ENCODE results near the gene TTC1.

The TTC1 gene

DNA sequence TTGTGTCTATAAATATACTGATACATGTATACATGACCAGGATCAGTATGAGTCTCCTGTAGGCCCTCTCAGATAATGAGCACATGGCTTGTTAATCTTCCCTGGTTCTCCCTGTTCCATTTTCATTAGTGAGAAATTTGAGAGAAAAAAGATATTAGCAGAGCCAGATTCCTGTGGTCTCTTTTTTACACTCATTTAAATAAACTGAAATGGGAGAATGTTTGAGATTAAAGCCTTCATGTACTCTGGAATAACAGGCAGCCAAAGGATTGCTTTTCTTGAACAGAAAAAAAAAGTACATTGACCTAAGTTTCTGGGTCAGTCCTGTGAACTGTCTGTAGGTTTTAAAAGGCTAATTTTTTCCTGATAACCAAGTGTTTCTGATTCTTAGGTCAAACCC, 66.1 kb downstream of the TTC1 start:
- H3K4me3 ChIP-seq (ENCODE audit: low read depth, low read length) = no peak overlapping the region
- TF ChIP-seq, protein P1, sequence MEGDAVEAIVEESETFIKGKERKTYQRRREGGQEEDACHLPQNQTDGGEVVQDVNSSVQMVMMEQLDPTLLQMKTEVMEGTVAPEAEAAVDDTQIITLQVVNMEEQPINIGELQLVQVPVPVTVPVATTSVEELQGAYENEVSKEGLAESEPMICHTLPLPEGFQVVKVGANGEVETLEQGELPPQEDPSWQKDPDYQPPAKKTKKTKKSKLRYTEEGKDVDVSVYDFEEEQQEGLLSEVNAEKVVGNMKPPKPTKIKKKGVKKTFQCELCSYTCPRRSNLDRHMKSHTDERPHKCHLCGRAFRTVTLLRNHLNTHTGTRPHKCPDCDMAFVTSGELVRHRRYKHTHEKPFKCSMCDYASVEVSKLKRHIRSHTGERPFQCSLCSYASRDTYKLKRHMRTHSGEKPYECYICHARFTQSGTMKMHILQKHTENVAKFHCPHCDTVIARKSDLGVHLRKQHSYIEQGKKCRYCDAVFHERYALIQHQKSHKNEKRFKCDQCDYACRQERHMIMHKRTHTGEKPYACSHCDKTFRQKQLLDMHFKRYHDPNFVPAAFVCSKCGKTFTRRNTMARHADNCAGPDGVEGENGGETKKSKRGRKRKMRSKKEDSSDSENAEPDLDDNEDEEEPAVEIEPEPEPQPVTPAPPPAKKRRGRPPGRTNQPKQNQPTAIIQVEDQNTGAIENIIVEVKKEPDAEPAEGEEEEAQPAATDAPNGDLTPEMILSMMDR (IDR thresholded peaks at IDR 0.05; ENCODE audit: borderline replicate concordance, insufficient read depth, low read depth, low read length) = no peak

DNA sequence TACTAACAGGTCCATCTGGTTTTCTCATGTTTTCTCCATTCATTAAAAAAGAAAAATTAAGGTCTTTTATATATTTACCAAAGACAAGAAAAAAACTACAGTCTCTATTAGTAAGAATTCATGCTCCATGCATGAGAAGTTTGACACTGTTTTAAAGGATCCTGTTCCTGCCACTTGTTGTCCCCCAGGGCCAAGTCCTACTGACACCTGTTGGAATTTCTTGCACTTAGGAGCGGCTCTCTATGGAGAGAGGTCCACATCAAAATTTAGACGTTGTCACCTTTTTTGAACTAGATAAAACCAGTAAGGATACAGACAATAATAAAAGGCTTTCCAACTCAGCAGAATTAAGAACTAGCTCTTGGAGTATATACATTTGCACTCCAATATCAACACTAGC, 68.1 kb downstream of the TTC1 start:
- TF ChIP-seq, protein P1 (IDR thresholded peaks at IDR 0.05; ENCODE audit: borderline replicate concordance, insufficient read depth, low read depth, low read length) = no peak
- H3K4me3 ChIP-seq (ENCODE audit: low read depth, low read length) = no peak overlapping the region

DNA sequence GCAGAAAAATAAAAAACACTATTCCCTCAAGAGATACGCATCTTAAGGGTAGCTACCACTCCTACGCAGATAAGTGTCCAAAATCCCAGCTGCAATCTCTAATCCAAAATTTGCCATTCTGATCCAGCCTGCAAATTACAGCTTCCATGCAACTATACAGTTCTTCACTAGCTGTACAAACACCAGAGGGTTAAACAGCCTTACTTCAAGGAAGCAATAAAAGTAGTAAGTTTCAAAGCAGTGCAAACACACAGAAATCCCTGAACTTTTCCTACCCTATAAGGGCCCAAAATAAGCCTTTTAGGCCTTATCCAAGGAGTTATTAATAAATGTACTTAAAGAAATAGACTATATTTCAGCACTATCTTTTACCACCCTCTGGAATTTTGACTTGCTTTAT, 70.8 kb downstream of the TTC1 start:
- H3K4me3 ChIP-seq (ENCODE audit: low read depth, low read length) = no peak overlapping the region
- TF ChIP-seq, protein P1 (IDR thresholded peaks at IDR 0.05; ENCODE audit: borderline replicate concordance, insufficient read depth, low read depth, low read length) = no peak

DNA sequence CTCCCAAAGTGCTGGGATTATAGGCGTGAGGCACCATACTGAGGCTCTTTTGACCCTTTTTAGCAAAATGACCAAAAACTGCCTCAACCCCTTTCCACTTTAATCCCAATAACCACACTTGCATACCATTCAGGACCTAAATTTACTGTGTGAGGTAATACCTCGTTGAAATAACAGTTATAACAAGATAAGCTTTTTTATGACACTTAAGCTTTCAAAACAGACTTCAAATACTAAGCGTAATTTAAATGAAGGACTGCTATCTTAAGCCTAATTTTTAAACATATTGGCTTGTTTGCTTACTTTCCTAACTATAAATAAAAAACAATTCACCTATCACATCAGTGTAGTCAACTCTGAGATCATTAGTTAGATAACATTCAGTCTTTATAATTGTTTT, 72.6 kb downstream of the TTC1 start:
- TF ChIP-seq, protein P1 (IDR thresholded peaks at IDR 0.05; ENCODE audit: borderline replicate concordance, insufficient read depth, low read depth, low read length) = no peak
- H3K4me3 ChIP-seq (ENCODE audit: low read depth, low read length) = no peak overlapping the region

DNA sequence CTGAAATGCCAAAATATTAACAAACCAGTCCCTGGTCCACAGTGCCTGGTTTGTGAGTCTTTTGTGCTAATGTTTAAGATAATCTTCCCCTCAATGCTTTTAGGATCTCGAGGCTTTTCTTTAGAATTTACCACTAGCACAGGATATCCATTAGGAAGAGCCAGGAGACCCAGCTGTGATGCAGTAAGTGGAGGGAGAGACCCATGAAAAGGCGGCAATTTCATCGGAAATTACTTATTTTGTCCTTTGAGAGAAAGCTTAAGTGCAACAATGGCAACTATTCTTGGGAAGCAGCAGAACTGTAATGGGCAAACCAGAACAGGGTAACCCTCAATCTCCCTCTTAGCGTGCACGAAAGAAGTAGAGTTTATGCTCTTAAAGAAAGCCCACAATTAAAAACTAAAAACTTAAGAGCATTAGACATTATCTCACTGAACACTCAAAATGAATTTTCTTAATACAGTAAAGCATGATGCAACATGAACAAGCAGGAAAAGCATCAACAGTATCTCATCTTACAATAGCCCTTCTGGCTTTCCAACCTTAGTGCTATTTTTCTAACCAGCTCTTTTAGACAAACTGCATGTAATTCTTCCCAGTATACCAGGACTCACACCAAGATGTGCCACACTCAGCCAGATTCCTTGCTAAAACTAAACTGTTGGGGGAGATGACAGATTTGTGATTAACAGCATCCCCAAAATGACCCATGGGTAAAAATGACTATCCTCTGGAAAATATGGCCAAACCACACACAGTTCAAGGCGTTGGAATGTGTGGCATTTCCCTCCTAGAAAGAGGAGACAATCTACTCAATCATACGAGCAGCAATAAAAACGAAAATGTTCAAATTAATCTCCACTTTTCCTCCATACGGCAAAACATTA, 73.9 kb downstream of the TTC1 start:
- TF ChIP-seq, protein P1 (IDR thresholded peaks at IDR 0.05; ENCODE audit: borderline replicate concordance, insufficient read depth, low read depth, low read length) = no peak
- no peak overlapping the region for H3K4me3 ChIP-seq (ENCODE audit: low read depth, low read length)

DNA sequence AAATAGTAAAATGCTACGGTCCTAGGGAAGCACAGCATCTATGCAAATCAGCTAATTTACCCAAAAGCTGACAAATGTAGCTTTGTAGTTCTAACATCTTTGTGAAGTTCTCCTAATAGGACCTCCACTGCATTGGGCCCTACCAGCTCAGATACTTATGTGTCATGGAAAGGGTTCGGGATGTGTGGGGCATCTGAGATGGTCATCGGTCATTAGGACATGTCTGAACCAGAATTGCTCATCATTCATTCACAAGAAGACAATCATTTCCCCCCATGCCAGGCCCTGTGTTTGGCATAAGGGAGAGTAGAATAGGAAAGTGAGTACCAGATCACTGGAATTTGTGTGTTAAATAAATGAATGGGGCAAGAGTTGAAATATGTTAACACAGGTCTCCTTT, 74.6 kb downstream of the TTC1 start:
- TF ChIP-seq, protein P1 (IDR thresholded peaks at IDR 0.05; ENCODE audit: borderline replicate concordance, insufficient read depth, low read depth, low read length) = no peak
- H3K4me3 ChIP-seq (ENCODE audit: low read depth, low read length) = no peak overlapping the region

DNA sequence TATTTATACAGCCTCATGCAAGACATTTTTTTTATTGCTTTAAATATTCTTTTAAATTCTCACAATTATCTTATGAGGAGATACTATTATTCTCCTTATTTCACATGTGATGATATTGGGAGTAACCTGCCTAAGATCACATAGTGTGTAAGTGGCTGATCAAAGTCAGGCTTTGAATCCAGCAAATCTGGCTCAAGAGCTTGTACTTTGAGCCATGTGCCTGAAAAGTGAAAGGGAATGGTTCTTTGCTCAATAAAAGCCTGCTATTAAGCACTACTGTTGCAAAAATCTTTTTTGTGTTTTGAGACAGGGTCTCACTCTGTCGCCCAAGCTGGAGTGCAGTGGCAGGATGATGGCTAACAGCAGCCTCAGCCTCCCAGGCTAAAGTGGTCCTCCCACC, 75.2 kb downstream of the TTC1 start:
- TF ChIP-seq, protein P1 (IDR thresholded peaks at IDR 0.05; ENCODE audit: borderline replicate concordance, insufficient read depth, low read depth, low read length) = no peak
- no peak overlapping the region for H3K4me3 ChIP-seq (ENCODE audit: low read depth, low read length)
